Right lung (tissue), 5 donors: ENCODE results near the gene ACTR2. TPM values are rescaled to one million over a fixed set of nuclear protein-coding genes. Genes with fewer than 3 reads are reported as not detected.
"Not testable (repeated sequence)": the region's sequence is repeated elsewhere in the genome, so short reads cannot be mapped to it uniquely, and the experiment has no call there.

Source experiments
- DNase-seq, 2 donors: peaks; one replicate each; pipeline ENCODE4 v3.0.0-alpha.2; 2013
- polyA plus RNA-seq, 5 donors: library from polyadenylated mRNA; unstranded; fragments of 120-200 nt; gene quantifications; one replicate each; pipeline versions ENCODE4 v1.2.1 to v1.2.3, GENCODE V29; 2013; ENCODE audit warnings: inconsistent platforms in 1 of 5, low replicate concordance in 1 of 5; ENCODE audit not compliant: insufficient read length in 5 of 5, insufficient read depth in 1 of 5

Gene ACTR2
- polyA plus RNA-seq, 5 donors, result 152 to 208 (median 185) TPM

DNA sequence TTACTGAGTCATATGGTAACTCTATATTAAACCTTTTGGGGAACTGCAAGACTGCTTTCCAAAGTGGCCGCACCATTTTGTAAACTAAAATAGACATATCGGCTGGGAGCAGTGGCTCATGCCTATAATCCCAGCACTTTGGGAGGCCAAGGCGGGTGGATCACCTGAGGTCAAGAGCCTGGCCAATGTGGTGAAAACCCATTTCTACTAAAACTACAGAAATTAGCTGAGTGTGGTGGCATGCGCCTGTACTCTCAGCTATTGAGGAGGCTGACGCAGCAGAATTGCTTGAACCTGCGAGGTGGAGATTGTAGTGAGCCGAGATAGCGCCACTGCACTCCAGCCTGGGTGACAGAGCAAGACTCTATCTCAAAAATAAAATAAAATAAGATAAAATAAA lies 6.4 kb upstream of the ACTR2 start:
- not testable (repeated sequence) for DNase-seq

DNA sequence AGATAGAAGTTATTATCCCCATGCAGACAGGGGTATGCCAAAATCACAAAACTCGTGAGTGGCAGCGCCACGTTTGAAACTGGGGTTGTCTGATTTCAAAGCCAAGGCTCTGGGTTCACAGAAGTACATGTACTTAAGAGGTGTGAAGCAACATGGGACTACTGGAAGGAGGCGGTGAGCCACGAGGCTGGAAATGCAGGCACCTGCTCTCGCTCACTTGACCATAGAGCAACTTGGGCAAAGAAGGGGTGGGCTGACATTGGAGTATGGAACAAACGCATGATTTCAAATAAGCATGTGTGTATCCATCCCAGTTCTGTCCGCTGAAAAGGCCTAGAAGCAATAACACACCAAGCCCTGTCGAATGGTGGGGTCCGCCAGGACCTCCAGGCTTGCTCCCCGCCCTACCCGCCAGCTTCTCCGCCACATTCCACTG lies 593 bp upstream of the ACTR2 start:
- DNase-seq, result no peak

DNA sequence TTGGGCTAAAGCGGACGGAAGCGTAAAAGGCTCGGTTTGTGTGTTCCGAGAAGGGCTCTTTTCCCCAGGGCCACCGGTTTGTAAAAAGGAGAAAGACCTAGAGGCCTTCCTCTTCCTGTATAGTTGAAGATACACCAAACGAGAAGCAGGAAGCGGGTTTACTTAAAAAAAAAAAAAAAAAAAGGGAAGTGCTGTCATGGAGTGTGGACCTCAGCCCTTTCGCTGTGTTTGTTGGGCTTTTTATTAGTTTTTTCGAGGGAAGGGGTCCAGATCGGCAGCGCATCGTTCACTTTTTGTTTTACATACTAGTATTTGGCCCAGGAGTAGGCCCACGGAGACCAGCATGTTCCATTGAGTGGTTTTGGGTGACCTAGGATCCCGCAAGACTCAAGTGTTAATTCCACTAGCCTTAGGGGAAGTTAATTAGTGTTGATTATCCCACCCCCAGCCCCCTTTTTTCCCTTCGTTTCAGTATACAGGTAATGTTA lies 676 bp downstream of the ACTR2 start:
- DNase-seq, result peak; percentile 49 to 53

DNA sequence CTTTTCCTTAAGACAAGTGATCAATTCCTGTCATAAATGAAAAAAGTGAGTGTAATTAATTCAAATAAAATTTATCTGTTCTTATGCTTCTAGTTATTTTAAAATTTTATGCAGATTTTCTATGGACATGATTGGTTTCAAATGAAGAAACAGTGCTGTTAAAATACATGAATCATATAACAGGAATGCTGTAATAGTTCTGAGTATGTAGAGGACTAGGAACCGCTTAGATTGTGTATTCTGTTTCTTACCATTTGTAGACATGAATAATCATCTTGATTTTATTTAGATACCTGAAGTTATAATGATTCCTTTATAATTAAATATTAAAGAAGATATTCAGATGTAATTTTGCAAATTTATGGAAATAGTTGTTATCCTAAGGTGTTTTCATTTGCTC lies 3.5 kb downstream of the ACTR2 start:
- DNase-seq, result no peak

DNA sequence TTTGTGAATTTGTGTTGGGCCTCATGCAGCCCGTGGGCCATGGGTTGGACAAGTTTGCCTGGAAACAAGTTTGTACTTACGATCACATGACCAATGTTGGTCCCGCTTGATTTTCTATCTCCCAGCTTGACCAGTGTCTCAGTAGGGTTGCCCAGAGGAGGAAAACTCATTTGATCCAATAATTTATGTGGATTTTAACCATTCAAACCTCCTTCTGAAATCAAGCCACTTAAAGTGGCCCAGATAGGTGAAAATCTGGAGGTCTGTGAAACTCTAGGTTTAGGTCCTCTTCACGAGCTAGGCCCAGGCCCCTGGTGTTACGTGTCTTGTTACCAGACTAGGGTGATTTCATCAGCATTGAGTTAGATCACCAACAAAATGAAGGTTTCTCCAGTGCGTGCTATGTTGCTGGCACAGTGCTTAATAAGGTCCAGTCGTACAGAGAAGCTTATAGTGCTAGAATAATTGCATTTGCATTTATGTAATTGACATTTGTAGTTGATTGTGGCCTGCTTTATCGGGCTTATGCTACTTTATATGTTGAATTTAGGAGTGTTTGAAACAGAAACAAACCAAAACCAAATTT lies 4.4 kb downstream of the ACTR2 start:
- no peak for DNase-seq

DNA sequence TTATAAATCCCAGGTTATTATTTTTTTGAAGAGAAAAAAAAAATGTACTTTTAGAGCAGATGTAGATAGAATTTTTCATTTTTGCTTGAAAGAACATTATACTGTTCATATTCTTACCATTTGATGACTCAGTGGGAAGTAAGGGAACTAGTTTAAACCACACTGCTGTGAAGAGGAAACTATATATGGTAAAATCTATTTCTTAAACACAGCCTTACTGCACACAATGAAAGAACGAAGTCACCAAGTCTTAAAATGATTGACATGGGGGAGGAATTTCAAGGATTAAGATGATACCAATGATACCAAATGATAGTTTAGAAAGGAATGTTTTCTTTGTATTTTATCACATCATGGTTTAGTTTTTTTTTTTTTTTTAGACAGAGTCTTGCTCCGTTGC lies 5.0 kb downstream of the ACTR2 start:
- no peak for DNase-seq

DNA sequence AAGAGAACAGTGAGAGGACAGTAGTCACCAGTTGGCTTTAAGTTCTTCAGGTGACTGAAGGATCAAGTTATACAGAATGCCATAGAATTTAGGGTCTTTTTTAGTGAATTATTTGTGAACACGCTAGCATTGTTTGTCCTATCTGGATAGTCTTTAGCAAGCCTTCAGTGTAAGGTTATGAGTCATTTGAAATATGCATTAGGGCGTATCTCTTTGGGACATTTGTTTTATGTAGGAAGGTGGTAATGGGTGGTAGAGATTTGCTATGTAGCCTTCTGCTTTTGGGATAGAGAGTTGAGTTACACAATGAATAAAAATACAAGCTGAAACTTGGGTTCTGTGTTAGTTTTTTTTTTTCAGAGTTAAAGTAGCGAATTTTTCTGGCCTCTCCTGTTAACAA lies 13.0 kb downstream of the ACTR2 start:
- no peak for DNase-seq

DNA sequence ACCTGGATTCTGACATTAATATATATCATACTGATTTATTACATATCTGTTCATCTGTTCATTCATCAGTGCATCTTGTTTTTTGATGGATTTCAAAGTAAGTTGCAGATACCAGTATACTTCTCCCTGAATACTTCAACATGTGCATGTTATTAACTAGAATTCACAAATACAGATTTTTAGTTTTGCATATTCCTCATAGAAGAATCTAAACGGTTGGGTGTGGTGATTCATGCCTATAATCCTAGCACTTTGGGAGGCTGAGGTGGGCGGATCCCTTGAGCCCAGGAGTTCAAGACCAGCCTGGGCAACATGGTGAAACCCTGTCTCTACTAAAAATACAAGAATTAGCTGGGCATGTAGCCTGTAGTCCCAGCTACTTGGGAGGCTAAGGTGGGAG lies 16.8 kb downstream of the ACTR2 start:
- not testable (repeated sequence) for DNase-seq

DNA sequence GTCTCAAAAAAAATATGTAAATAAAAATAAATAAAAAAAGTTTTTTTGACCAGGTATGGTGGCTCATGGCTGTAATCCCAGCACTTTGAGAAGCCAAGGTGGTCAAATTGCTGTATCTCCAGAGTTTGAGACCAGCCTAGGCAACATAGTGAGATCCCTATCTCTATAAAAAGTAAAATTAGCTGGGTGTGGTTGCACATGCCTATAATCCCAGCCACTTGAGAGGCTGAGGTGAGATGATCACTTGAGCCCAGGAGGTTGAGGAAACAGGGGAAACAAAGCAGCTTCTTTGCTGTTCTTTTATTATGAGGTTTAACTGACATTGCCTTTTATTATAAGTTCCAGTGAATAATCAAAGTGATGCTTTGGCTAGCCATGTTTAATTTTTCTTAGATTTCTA lies 25.0 kb downstream of the ACTR2 start:
- DNase-seq, result no peak

DNA sequence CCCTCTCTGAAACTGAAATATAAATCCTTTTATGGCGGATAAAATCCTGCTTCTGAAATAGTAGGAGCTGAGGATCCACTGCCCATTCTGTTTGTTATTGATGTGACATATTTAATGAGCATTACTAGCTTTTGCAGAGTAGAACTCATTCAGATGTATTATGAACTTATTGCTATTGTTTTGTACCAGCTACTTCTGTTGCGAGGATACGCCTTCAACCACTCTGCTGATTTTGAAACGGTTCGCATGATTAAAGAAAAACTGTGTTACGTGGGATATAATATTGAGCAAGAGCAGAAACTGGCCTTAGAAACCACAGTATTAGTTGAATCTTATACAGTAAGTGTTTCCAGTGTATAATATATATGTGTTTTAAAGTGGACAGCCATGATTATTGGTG lies 27.7 kb downstream of the ACTR2 start:
- no peak for DNase-seq

DNA sequence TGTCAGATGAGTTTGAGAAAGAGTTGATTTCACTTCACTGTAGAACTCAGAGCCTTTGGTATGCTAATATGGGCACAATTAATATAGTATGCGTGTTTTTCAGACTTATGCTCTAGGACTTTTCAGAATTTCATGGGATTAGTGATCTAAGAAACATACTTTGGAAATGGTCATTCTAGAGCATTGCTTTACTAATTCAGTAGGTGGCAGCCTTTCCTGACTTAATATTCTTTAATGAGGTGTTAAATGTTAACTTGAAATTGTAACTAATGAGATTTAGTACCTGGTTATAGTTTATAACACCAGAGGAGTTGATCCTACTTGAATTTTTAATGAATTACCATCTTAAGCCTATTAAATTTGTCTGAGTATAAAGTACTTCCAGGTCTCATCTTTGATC lies 28.4 kb downstream of the ACTR2 start:
- no peak for DNase-seq

DNA sequence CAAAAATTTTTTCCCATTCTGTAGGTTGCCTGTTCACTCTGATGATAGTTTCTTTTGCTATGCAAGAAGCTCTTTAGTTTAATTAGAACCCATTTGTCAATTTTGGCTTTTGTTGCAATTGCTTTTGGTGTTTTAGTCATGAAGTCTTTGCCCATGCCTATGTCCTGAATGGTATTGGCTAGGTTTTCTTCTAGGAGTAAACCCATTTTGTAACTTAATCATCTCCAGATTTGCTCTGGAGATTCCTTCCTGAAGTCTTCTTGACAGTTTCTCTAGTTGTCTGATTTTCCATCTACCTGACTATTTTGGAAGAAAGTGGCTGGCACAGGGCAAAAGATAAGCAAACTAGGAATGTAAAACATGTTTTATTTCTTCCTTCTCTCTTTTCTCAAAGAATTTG lies 30.2 kb downstream of the ACTR2 start:
- DNase-seq, result not testable (repeated sequence)

DNA sequence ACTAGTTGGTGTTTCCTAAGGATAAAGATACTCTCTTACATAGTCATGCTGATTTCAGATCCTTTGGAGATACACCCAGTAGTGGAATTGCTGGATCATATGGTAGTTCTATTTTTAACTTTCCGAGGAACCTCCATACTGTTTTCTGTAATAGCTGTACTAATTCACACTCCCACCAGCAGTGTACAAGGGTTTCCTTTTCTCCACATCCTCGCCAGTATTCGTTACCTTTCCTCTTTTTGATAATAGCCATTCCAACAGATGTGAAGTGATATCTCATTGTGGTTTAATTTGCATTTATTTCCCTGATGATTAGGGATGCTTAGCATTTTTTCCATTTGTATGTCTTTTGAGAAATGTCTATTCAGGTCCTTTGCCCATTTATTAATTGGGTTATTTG lies 34.0 kb downstream of the ACTR2 start:
- DNase-seq, result no peak

DNA sequence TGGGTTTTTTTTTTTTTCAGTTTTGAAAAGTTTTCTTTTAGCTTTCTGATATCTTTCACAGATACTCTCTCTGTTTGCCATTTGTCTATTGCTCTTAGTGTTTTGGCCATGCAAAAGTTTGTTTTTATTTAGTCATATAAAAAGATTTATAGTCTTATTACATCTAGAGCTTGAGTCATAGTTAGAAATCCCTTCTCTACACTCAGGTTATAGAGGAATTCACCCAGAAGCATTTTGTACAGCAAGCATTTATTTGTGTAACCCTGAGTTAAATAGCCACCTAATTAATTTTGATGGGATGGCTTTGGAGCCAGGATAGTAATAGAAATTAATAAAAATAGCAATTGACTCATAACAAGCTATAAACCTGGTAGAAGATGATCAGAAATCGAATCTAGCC lies 35.6 kb downstream of the ACTR2 start:
- DNase-seq, result no peak

DNA sequence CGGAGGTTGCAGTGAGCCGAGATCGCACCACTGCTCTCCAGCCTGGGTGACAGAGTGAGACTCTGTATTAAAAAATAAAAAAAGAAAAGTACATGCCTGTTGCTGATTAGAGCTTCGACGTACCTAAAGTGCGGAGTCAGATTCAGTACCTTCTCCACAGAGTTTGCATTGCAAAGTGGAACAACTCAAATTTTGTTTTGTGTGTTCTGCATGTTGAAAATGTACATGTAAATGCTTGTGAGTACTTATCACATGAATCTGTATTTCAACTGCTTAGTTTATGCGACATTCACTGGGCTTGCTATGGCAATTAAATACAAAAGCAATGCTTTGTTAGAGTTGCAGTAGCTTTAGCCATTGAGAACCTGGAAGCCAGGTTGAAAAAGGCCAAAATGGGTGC lies 36.4 kb downstream of the ACTR2 start:
- no peak for DNase-seq

DNA sequence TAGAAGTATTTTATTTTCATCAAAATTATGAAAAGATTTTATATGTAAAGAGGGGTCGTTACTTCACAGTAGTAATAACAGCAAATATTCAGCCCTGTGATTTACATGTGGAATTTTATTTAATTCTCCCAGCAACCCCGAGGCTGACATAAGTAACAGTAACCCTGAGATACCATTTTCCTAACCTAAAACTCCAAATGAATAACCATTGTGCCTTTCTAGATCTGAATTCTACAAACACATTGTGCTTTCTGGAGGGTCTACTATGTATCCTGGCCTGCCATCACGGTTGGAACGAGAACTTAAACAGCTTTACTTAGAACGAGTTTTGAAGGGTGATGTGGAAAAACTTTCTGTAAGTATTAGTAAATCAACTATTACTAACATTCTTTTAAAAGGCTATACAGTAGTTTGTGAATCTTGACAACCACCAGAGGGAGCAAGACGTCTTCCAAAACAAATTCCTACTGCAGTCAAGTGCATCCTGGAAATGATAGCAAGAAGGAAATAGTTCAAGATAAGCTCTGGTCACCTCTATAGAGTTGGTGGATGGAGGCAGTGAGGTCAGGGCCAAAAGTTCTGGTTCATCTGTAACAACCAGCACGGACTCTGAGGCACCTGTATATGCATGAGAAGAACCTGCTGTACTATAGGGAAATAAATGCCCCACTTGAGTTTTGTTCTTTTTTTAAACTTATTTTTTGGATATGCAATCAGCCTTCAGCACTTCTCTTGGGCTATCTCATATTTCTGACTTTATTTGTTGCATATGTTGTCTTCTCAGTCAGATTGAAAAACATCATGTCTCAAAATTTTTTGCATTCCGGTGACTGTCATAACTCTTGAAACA lies 37.4 kb downstream of the ACTR2 start:
- DNase-seq, result peak; percentile 64 to 74

DNA sequence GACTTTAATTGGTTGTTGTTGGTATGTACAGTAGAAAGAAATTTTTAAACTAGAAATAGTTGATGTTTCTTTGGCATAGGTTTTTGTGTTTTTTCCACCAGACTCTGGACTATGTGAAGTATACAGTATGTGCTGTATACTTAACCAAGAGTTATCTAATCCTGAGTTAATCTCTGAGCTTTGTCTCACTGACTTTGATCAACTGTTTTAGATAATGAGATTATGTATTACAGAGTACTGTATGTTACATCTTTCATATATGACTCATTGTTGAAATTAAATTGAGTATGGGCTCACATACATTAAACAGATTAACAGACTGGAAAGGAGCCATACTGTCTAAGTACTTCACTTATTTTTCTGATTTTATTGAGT lies 38.0 kb downstream of the ACTR2 start:
- DNase-seq, result no peak

DNA sequence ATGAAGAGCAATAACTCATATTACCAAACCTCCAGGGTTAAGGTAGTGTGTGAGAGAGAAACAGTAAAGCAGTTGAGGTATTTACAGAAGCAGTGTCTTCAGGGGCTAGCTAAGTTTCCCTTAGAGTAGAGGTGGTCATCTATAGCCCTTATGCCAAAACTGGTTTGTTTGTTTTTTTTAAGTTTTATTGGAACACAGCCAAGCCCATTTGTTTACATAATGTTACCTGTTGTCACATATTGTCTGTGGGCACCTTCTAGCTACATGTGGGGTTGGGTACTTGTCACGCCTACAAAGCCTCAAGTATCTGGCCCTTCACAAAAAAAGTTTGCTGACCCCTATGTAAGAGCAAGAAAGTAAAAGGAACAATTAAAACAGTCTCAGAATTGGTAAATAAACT lies 39.4 kb downstream of the ACTR2 start:
- DNase-seq, result no peak

DNA sequence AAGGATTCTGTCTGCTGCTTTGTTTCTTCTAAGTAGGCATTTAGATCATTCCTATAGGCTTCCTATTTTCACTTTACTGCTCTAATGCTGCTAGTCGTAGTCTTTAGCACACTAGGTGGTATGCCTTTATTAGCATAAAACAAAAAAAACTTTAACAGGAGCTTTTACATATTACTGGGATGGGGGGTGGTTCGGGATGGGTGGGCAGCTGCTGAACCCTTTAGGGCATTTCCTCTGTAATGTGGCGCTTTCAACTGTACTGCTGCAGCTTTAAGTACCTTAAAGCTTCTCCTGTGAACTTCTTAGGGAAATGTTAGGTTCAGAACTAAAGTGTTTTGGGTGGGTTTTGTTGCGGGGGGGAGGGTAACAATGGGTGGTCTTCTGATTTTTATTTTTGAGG lies 41.3 kb downstream of the ACTR2 start:
- no peak for DNase-seq

DNA sequence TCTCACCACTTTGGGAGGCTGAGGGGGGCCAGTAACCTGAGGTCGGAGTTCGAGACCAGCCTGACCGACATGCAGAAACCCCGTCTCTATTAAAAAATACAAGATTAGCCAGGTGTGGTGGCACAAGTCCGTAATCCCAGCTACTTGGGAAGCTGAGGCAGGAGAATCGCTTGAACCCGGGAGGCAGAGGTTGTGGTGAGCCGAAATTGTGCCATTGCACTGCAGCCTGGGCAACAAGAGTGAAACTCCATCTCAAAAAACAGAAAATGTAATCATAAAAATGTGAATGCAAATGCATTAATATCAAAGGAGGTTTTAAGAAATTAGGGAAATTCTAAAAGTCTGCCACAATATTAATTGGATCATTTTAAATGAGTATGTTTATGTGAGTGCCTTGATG lies 45.7 kb downstream of the ACTR2 start:
- no peak for DNase-seq

DNA sequence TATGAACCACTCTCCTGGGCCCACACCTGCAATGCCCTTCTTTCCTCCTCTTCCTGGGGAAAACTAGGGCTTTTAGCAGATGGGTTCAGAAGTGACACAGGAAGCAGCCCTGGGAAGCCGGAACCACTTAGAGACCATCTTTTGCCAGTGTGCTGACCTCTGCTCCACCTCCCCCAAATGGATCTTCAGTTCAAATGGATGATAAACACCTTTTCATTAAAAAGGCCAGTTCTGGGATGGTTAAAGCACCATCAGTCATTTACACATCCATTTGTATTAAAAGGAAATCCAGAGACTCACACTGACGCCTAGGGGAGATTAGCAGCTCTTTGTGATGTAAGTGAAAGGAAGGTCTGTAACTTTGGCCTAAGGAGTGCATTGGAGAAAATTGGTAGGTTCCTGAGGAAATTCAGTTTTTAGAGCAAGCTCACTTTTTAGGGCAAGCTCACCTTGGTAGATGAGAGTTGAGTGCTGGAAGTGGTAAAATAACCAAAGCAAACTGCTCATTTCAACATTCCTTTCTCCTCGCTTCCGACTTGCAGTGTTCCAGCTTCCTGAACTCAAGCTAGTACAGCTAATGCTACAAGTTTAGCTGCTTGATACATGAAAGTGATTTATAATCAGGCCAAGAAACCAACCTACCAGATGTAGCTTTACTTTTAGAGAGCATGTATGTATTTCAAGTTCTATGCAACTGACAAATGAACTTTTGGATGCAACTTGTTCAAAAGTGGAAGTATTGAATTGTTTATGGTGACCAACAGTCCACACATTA lies 47.7 kb downstream of the ACTR2 start:
- no peak for DNase-seq

DNA sequence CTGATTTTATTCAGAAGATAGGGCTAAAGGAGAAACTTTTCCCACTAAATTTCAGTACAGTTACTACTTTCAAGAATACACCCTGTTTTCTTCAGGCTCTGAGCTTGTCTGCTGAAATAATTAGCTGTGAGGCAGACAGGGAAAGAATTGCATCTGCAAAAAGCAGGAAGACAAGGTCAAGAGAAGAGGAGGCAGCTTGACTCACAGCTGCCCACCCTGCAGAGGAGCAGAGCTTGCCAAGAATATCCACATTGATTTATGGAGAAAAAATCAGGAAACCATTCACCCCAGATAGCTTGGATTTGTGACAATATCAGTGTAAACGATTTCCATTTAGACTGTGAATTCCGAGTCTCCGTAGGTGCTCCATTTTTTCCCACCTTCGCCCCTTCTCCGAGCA lies 49.0 kb downstream of the ACTR2 start:
- no peak for DNase-seq

DNA sequence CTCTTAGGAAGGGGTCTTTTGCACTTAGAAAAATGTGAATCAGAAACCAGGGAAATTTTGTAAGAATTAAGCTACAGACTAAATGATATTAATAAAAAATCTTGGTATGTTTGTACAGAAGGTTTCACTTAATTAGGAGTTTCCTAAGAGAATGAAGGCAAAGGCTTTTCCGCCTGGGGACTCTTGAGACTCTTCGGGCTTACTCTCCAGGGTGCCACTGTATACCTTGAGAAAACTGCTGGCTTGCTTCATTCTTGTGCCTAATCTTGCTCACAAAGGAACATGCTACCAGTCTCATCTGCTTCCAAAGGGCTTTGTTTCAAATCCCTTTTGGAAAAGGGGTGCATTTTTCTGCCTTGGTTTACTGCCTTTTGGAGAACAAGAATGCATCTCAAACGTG lies 49.5 kb downstream of the ACTR2 start:
- no peak for DNase-seq
